Endodermal cell (in vitro differentiated cells): ENCODE measurements around the gene BTRC. TPM values are rescaled to one million over a fixed set of nuclear protein-coding genes. Genes with fewer than 3 reads are reported as not detected.
A peak's percentile ranks its signal among the peaks of the same experiment; 100 is the strongest.
"Not testable (repeated sequence)": the region's sequence is repeated elsewhere in the genome, so short reads cannot be mapped to it uniquely, and the experiment has no call there.

Experiments used
- DNase-seq: peaks from one replicate; pipeline ENCODE4 v3.0.0-alpha.2; 2017
- H3K27ac ChIP-seq: 2 replicates; pipeline ENCODE4 v1.5.1; 2013; ENCODE audit warnings: mild to moderate bottlenecking, low read depth, low read length, moderate library complexity
- H3K27me3 ChIP-seq: 2 replicates; pipeline ENCODE4 v1.6.1; 2013; ENCODE audit warnings: mild to moderate bottlenecking, low read length, moderate library complexity; ENCODE audit not compliant: insufficient read depth, control insufficient read depth, poor library complexity, severe bottlenecking
- H3K36me3 ChIP-seq: 2 replicates; pipeline ENCODE4 v1.7.0; 2013; ENCODE audit warnings: mild to moderate bottlenecking, low read length, moderate library complexity; ENCODE audit not compliant: control insufficient read depth, insufficient read depth
- H3K4me1 ChIP-seq: one replicate; pipeline ENCODE4 v1.7.0; 2013; ENCODE audit warnings: low read length; ENCODE audit not compliant: control insufficient read depth, insufficient read depth
- H3K4me3 ChIP-seq: 2 replicates; pipeline ENCODE4 v1.5.1; 2013; ENCODE audit warnings: mild to moderate bottlenecking, low read length, moderate library complexity
- H3K9ac ChIP-seq: 2 replicates; pipeline ENCODE4 v1.6.1; 2013; ENCODE audit warnings: mild to moderate bottlenecking, low read length, moderate library complexity; ENCODE audit not compliant: poor library complexity, severe bottlenecking; ENCODE audit errors: extremely low read depth
- H3K9me3 ChIP-seq: 2 replicates; pipeline ENCODE4 v1.6.1; 2013; ENCODE audit warnings: mild to moderate bottlenecking, low read length, moderate library complexity; ENCODE audit not compliant: control insufficient read depth
- H3K27ac Mint-ChIP-seq: 2 replicates; pipeline ENCODE4 v1.8.0; 2020; ENCODE audit warnings: mixed read lengths
- H3K27me3 Mint-ChIP-seq: 2 replicates; pipeline ENCODE4 v1.8.0; 2021; ENCODE audit warnings: mild to moderate bottlenecking, mixed read lengths; ENCODE audit not compliant: insufficient read depth
- H3K36me3 Mint-ChIP-seq: 2 replicates; pipeline ENCODE4 v1.8.0; 2020; ENCODE audit warnings: low read depth, mixed read lengths
- H3K4me1 Mint-ChIP-seq: 2 replicates; pipeline ENCODE4 v1.8.0; 2020; ENCODE audit warnings: mixed read lengths
- H3K4me3 Mint-ChIP-seq: 2 replicates; pipeline ENCODE4 v1.8.0; 2020; ENCODE audit warnings: mild to moderate bottlenecking, moderate library complexity, mixed read lengths
- H3K9me3 Mint-ChIP-seq: 2 replicates; pipeline ENCODE4 v1.8.0; 2020; ENCODE audit warnings: mild to moderate bottlenecking, mixed read lengths
- CTCF ChIP-seq: fragments of 200-600 bp; sonication (generic); conservative IDR thresholded peaks from 2 replicates; pipeline ENCODE4 v1.5.0; 2021; ENCODE audit warnings: antibody characterized with exemption, mild to moderate bottlenecking
- WGBS, 2 experiments: methylation state at CpG; one replicate each; pipeline versions ENCODE4 v1.1.5 to v1.1.7; 2013; ENCODE audit warnings: missing lambda C conversion rate in 2 of 2, mixed read lengths in 1 of 2; ENCODE audit not compliant: insufficient coverage in 1 of 2, insufficient read length in 1 of 2; 5-methylcytosine and 5-hydroxymethylcytosine counted together
- total RNA-seq, 2 donors: library from RNA; stranded (reverse); fragmentation: NEBNext Ultra II Directional in 1 of 2; extraction: Animal tissue kit (Norgen Biotek cat#: 25700) in 1 of 2; gene quantifications; 2 replicates in 1 of 2; 3 replicates in 1 of 2; pipeline ENCODE4 v1.2.1, GENCODE V29; 2021

The BTRC gene
- total RNA-seq, 2 donors from 2014 or later: 30.1 to 38.2 TPM

GRCh38 chr10:101587725-101588653 is 234.0 kb downstream of the BTRC start, which contains the start of the genes DPCD and POLL:
Gene DPCD (plus strand): TSS chr10:101588321. CDS start chr10:101588337, 16 bp downstream.
Gene POLL (minus strand): TSS chr10:101588257. CDS start chr10:101587360, 897 bp downstream.
- H3K36me3 Mint-ChIP-seq: peaks cover 23% of the 10 kb centered on the region
- Histone ChIP-seq H3K9ac (peak within 1 kb of the TSS; percentile 57), H3K27me3 (no peaks in the 10 kb centered on the region), H3K4me1 (no peaks in the 10 kb centered on the region), H3K4me3 (peak within 1 kb of the TSS; percentile 90), H3K9me3 (no peaks in the 10 kb centered on the region), H3K36me3 (peaks cover 34% of the 10 kb centered on the region), H3K27ac (no peak within 1 kb of the TSS)
- no peaks in the 10 kb centered on the region for H3K27me3 Mint-ChIP-seq
- H3K9me3 Mint-ChIP-seq: no peaks in the 10 kb centered on the region
- H3K27ac Mint-ChIP-seq: peak within 1 kb of the TSS; percentile 85
- H3K4me1 Mint-ChIP-seq: peaks cover 18% of the 10 kb centered on the region
- DNase-seq: peak; percentile 98
- TF ChIP-seq CTCF: no peak
- H3K4me3 Mint-ChIP-seq: peak within 1 kb of the TSS; percentile 92
- 0% methylated on average over 27 to 49 of the region's 50 CpGs for WGBS, 2 experiments

GRCh38 chr10:101588879-101589278 is 234.9 kb downstream of the BTRC start:
- Histone ChIP-seq H3K9me3 (no peaks in the 10 kb centered on the region), H3K27me3 (no peaks in the 10 kb centered on the region), H3K27ac (no peak overlapping the region), H3K36me3 (peaks cover 25% of the 10 kb centered on the region), H3K4me3 (peak overlapping the region; percentile 90), H3K9ac (peak overlapping the region; percentile 38), H3K4me1 (no peaks in the 10 kb centered on the region)
- DNase-seq: no peak
- Mint-ChIP-seq H3K27me3 (no peaks in the 10 kb centered on the region), H3K27ac (no peak overlapping the region), H3K9me3 (no peaks in the 10 kb centered on the region), H3K4me1 (peaks cover 18% of the 10 kb centered on the region), H3K36me3 (peaks cover 16% of the 10 kb centered on the region), H3K4me3 (peak overlapping the region; percentile 92)
- no peak for TF ChIP-seq CTCF
- 54 to 64% methylated on average over 4 to 5 of the region's 5 CpGs for WGBS, 2 experiments

DNA sequence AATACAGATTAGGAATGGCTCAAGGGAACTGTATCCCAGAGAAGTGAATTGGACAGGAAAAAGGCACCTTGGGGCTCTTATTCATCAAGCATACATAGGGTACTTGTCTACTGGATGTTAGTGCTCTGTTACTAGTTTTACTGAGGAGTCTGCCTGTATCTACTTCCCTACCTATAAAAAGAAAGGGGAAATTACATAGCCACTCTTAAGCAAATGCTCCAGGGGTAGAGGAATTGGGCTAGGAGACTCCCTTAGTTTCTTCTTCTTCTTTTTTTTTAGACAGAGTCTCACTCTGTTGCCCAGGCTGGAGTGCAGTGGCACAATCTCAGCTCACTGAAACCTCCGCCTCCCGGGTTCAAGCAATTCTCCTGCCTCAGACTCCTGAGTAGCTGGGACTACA is 239.4 kb downstream of the BTRC start:
- H3K27ac Mint-ChIP-seq, H3K36me3 Mint-ChIP-seq, H3K27me3 ChIP-seq, H3K9ac ChIP-seq, DNase-seq, H3K9me3 ChIP-seq, H3K4me3 ChIP-seq, H3K27me3 Mint-ChIP-seq, H3K27ac ChIP-seq, H3K4me3 Mint-ChIP-seq, H3K9me3 Mint-ChIP-seq: not testable (repeated sequence)
- peaks cover 29% of the 10 kb centered on the region for H3K4me1 Mint-ChIP-seq
- peaks cover 13% of the 10 kb centered on the region for H3K4me1 ChIP-seq
- WGBS, 2 experiments: 92 to 100% methylated on average over 2 of the region's 2 CpGs
- H3K36me3 ChIP-seq: peaks cover 20% of the 10 kb centered on the region
